ENCODE measurements around the gene NPTN. TPM values are rescaled to one million over a fixed set of nuclear protein-coding genes. Genes with fewer than 3 reads are reported as not detected.

Gene NPTN
- total RNA-seq, 4 donors from 2014 or later, result 159 to 356 (median 215) TPM

DNA sequence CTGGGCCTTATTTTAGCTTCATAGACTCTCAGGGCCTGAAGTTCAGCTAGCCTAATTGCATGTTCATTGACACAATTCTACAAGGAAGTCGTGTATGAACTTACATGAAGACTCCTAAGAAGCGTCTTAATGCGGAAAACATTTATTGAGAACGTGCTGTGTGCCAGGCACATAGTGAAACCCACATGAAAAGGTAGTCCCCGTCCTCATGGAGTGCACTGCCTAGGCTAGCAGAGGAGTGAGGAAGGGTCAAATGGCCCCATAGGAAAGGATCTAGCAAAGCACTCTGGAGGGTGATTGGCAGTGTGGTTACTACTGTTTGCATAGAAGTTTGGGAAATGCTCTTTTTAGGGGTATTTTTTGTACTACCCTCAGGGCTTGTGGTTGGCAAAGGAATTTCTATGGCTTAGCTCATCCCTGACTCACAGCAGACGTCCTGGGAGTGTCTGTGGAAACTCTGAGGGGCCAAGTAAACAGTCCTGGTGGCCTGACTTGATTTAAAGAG lies 854 bp upstream of the NPTN start:
- H3K27ac ChIP-seq, result peak overlapping the region; percentile 91 to 98
- intact Hi-C loops (cut with DNase I; ENCODE audit: low total_unique reads), result loop anchor here (10.0 kb wide), 1 partner anchor 61 kb away; no protein-coding TSS in a partner anchor
- H3K4me3 ChIP-seq, result peak overlapping the region; percentile 18 to 22
- no peak for TF ChIP-seq POLR2A (IDR thresholded peaks at IDR 0.05)
- TF ChIP-seq CTCF (IDR thresholded peaks at IDR 0.05), result no peak
- no peaks in the 10 kb centered on the region for H3K9me3 ChIP-seq
- no peaks in the 10 kb centered on the region for H3K36me3 ChIP-seq
- DNase-seq, result no peak
- no peaks in the 10 kb centered on the region for H3K27me3 ChIP-seq
- H3K4me1 ChIP-seq, result peaks cover 0 to 19% of the 10 kb centered on the region in 2 donors

- Histone ChIP-seq H3K27ac (peak overlapping the region; percentile 91 to 98), H3K4me1 (peaks cover 0 to 27% of the 10 kb centered on the region in 2 donors), H3K9me3 (no peaks in the 10 kb centered on the region), H3K4me3 (peak overlapping the region; percentile 64 to 90), H3K27me3 (no peaks in the 10 kb centered on the region), H3K36me3 (no peaks in the 10 kb centered on the region)
- TF ChIP-seq POLR2A (IDR thresholded peaks at IDR 0.05) (no peak), CTCF (IDR thresholded peaks at IDR 0.05) (no peak)
- intact Hi-C loops (cut with DNase I; ENCODE audit: low total_unique reads), result loop anchor here (10.0 kb wide), 1 partner anchor 62 kb away; no protein-coding TSS in a partner anchor
- DNase-seq, result peak in 1 of 2 donors; percentile 30
Measured at GRCh38 chr15:73632670-73633058, 525 bp downstream of the NPTN start.

GRCh38 chr15:73631915-73632669 lies 1.1 kb downstream of the NPTN start:
- H3K4me1 ChIP-seq, result peaks cover 4 to 31% of the 10 kb centered on the region in 2 donors
- peak; percentile 45 to 62 for DNase-seq
- H3K4me3 ChIP-seq, result peak overlapping the region; percentile 64 to 90
- no peaks in the 10 kb centered on the region for H3K27me3 ChIP-seq
- no peaks in the 10 kb centered on the region for H3K9me3 ChIP-seq
- H3K36me3 ChIP-seq, result no peaks in the 10 kb centered on the region
- peak overlapping the region; percentile 91 to 98 for H3K27ac ChIP-seq
- TF ChIP-seq POLR2A (IDR thresholded peaks at IDR 0.05), result peak; percentile 46 to 59
- no peak for TF ChIP-seq CTCF (IDR thresholded peaks at IDR 0.05)
- intact Hi-C loops (cut with DNase I; ENCODE audit: low total_unique reads), result loop anchor here (10.0 kb wide), 1 partner anchor 63 kb away; no protein-coding TSS in a partner anchor

- Histone ChIP-seq H3K27me3 (no peaks in the 10 kb centered on the region), H3K4me3 (peak overlapping the region; percentile 64 to 90), H3K4me1 (peaks cover 7 to 31% of the 10 kb centered on the region in 2 donors), H3K9me3 (no peaks in the 10 kb centered on the region), H3K36me3 (no peaks in the 10 kb centered on the region), H3K27ac (peak overlapping the region; percentile 91 to 98)
- no peak for DNase-seq
- intact Hi-C loops (cut with DNase I; ENCODE audit: low total_unique reads), result loop anchor here (10.0 kb wide), 1 partner anchor 64 kb away; no protein-coding TSS in a partner anchor
- TF ChIP-seq CTCF (IDR thresholded peaks at IDR 0.05), result no peak
- no peak for TF ChIP-seq POLR2A (IDR thresholded peaks at IDR 0.05)
Measured at GRCh38 chr15:73630921-73631362, 2.2 kb downstream of the NPTN start.
